ENCODE data around the gene B3GAT1.

- TF ChIP-seq CTCF (conservative IDR thresholded peaks at IDR 0.05 in 1 of 2, IDR thresholded peaks at IDR 0.05 in 1 of 2; ENCODE audit: low read depth in 1 of 2, low read length in 2 of 2), result no peak
- TF ChIP-seq EZH2 (IDR thresholded peaks at IDR 0.05; ENCODE audit: low read length, missing control alignments), result no peak
These were observed 13.4 kb upstream of the B3GAT1 start for GRCh38 chr11:134425413-134425812.

All from fibroblast of lung (primary cell).